Measurements from ENCODE around the gene COL25A1. TPM values are rescaled to one million over a fixed set of nuclear protein-coding genes. Genes with fewer than 3 reads are reported as not detected.
"Not testable (repeated sequence)": the region's sequence is repeated elsewhere in the genome, so short reads cannot be mapped to it uniquely, and the experiment has no call there.

The COL25A1 gene
- total RNA-seq, 2 donors from 2014 or later = 4.0 to 6.2 TPM

DNA sequence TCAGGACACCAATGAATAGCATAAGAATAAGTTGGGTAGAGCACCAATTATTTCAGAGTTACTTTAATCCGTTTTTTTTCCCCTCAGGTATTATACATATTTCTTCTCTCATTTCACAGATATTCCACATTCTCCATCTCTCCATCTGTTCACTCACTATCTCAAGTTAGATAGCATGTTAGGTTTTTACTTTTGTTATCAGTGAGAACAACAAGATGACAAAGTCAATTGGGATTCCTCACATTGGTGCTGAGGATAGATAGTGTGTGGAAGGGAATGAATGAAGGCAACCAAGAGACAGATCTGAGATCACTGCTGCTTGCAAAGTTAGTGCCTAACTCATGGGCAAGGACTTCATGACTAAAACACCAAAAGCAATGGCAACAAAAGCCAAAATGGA lies 427.7 kb downstream of the COL25A1 start:
- no peaks in the 10 kb centered on the region for H3K36me3 Mint-ChIP-seq (ENCODE audit: low read depth)
- Histone ChIP-seq H3K9me3 (ENCODE audit: control insufficient read depth, low read length) (no peaks in the 10 kb centered on the region), H3K4me3 (ENCODE audit: low read length) (no peak overlapping the region), H3K36me3 (ENCODE audit: control insufficient read depth, insufficient read depth, low read length) (no peaks in the 10 kb centered on the region), H3K27ac (ENCODE audit: low read depth, low read length) (no peak overlapping the region), H3K9ac (ENCODE audit: extremely low read depth, low read length, poor library complexity, severe bottlenecking) (no peak overlapping the region), H3K4me1 (ENCODE audit: control insufficient read depth, insufficient read depth, low read length) (peaks cover 5% of the 10 kb centered on the region), H3K27me3 (ENCODE audit: control insufficient read depth, insufficient read depth, low read length, poor library complexity, severe bottlenecking) (no peaks in the 10 kb centered on the region)
- WGBS, 2 experiments (ENCODE audit: insufficient coverage in 1 of 2, insufficient read length in 1 of 2) = 44% methylated on average over 1 of the region's 1 CpG; no CpG with 5 or more reads in 1 of the 2 experiments
- H3K9me3 Mint-ChIP-seq = no peaks in the 10 kb centered on the region
- DNase-seq = no peak
- no peak overlapping the region for H3K4me3 Mint-ChIP-seq
- no peak overlapping the region for H3K27ac Mint-ChIP-seq
- H3K4me1 Mint-ChIP-seq = peaks cover 27% of the 10 kb centered on the region
- H3K27me3 Mint-ChIP-seq (ENCODE audit: insufficient read depth) = no peaks in the 10 kb centered on the region
- TF ChIP-seq, protein P1, sequence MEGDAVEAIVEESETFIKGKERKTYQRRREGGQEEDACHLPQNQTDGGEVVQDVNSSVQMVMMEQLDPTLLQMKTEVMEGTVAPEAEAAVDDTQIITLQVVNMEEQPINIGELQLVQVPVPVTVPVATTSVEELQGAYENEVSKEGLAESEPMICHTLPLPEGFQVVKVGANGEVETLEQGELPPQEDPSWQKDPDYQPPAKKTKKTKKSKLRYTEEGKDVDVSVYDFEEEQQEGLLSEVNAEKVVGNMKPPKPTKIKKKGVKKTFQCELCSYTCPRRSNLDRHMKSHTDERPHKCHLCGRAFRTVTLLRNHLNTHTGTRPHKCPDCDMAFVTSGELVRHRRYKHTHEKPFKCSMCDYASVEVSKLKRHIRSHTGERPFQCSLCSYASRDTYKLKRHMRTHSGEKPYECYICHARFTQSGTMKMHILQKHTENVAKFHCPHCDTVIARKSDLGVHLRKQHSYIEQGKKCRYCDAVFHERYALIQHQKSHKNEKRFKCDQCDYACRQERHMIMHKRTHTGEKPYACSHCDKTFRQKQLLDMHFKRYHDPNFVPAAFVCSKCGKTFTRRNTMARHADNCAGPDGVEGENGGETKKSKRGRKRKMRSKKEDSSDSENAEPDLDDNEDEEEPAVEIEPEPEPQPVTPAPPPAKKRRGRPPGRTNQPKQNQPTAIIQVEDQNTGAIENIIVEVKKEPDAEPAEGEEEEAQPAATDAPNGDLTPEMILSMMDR (conservative IDR thresholded peaks at IDR 0.05) = no peak

DNA sequence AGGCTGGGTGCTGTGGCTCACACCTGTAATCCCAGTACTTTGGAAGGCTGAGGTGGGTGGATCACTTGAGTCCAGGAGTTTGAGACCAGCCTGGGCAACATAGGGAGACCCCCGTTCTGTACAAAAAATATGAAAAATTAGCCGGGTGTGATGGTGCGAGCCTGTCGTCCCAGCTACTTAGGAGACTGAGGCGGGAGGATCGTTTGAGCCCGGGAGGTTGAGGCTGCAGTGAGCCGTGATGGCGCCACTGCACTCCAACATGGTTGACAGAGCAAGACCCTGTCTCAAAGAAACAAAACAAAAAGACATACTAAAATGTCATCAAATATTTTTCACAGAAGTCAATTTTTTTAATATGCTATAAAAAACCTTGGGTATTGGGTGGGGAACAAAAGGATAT lies 432.5 kb downstream of the COL25A1 start:
- H3K36me3 Mint-ChIP-seq (ENCODE audit: low read depth); H3K4me3 ChIP-seq (ENCODE audit: low read length); H3K9me3 Mint-ChIP-seq; H3K9me3 ChIP-seq (ENCODE audit: control insufficient read depth, low read length); DNase-seq; H3K27me3 Mint-ChIP-seq (ENCODE audit: insufficient read depth); H3K9ac ChIP-seq (ENCODE audit: extremely low read depth, low read length, poor library complexity, severe bottlenecking); H3K27ac ChIP-seq (ENCODE audit: low read depth, low read length); H3K4me3 Mint-ChIP-seq; H3K27ac Mint-ChIP-seq; H3K36me3 ChIP-seq (ENCODE audit: control insufficient read depth, insufficient read depth, low read length); H3K27me3 ChIP-seq (ENCODE audit: control insufficient read depth, insufficient read depth, low read length, poor library complexity, severe bottlenecking); H3K4me1 ChIP-seq (ENCODE audit: control insufficient read depth, insufficient read depth, low read length); H3K4me1 Mint-ChIP-seq: not testable (repeated sequence)
- WGBS, 2 experiments (ENCODE audit: insufficient coverage in 1 of 2, insufficient read length in 1 of 2) = 90 to 95% methylated on average over 7 to 9 of the region's 9 CpGs

DNA sequence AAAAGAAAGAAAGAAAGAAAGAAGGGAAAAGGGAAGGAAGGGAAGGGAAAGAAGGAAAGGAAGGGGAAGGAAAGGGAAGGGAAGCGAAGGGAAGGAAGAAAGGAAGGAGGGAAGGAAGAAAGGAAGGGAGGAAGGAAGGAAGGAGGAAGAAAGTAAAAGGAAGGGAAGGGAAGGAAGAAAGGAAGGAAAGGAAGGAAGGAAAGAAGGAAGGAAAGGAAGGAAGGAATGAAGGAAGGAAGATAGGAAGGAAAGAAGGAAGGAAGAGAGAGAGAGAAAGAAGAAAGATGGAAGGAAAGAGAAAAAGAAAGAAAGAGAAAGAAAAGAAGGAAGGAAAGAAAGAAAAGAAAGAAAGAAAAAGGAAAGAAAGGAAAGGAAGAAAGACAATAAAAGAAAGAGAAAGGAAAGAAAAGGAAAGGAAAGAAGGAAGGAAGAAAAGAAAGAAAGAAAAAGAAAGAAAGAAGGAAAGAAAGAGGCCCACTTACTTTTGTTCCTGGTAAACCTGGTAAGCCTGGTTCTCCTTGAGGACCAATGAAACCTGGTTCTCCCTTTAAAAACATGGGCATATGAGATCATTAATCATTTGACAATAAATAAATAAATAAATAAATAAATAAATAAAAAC lies 433.7 kb downstream of the COL25A1 start:
- Mint-ChIP-seq H3K36me3 (ENCODE audit: low read depth) (no peaks in the 10 kb centered on the region), H3K4me1 (peaks cover 3% of the 10 kb centered on the region), H3K27ac (no peak overlapping the region), H3K4me3 (no peak overlapping the region), H3K27me3 (ENCODE audit: insufficient read depth) (no peaks in the 10 kb centered on the region), H3K9me3 (no peaks in the 10 kb centered on the region)
- 91 to 95% methylated on average over 1 of the region's 1 CpG for WGBS, 2 experiments (ENCODE audit: insufficient coverage in 1 of 2, insufficient read length in 1 of 2)
- Histone ChIP-seq H3K27me3 (ENCODE audit: control insufficient read depth, insufficient read depth, low read length, poor library complexity, severe bottlenecking) (no peaks in the 10 kb centered on the region), H3K9me3 (ENCODE audit: control insufficient read depth, low read length) (no peaks in the 10 kb centered on the region), H3K36me3 (ENCODE audit: control insufficient read depth, insufficient read depth, low read length) (no peaks in the 10 kb centered on the region), H3K4me3 (ENCODE audit: low read length) (no peak overlapping the region), H3K9ac (ENCODE audit: extremely low read depth, low read length, poor library complexity, severe bottlenecking) (no peak overlapping the region), H3K27ac (ENCODE audit: low read depth, low read length) (no peak overlapping the region), H3K4me1 (ENCODE audit: control insufficient read depth, insufficient read depth, low read length) (no peaks in the 10 kb centered on the region)
- DNase-seq = no peak
- TF ChIP-seq, protein P1 (conservative IDR thresholded peaks at IDR 0.05) = no peak

DNA sequence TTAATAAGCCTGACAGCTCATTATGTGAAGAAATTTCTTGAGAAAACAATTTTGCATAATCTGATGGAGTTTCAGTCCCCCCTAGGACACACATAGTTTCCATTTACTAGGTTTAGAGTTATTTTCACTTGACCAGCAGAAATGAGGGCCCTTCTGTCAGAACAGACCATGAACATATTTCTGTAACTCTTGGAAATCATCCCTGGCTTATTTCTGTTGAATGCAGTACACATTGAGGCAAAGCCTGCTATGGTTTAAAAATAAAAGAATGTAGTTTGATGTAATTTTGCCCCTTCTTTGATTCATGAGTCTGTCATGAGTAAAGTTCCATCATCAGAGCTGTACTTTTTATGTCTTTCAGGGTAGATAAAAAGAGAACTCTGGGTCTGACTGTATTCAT lies 435.0 kb downstream of the COL25A1 start:
- Mint-ChIP-seq H3K36me3 (ENCODE audit: low read depth) (no peaks in the 10 kb centered on the region), H3K4me3 (no peak overlapping the region), H3K9me3 (no peaks in the 10 kb centered on the region), H3K27ac (no peak overlapping the region), H3K27me3 (ENCODE audit: insufficient read depth) (no peaks in the 10 kb centered on the region), H3K4me1 (peaks cover 3% of the 10 kb centered on the region)
- no peak overlapping the region for H3K4me3 ChIP-seq (ENCODE audit: low read length)
- TF ChIP-seq, protein P1 (conservative IDR thresholded peaks at IDR 0.05) = no peak
- no peaks in the 10 kb centered on the region for H3K4me1 ChIP-seq (ENCODE audit: control insufficient read depth, insufficient read depth, low read length)
- no peak for DNase-seq
- H3K27ac ChIP-seq (ENCODE audit: low read depth, low read length) = no peak overlapping the region
- no peaks in the 10 kb centered on the region for H3K27me3 ChIP-seq (ENCODE audit: control insufficient read depth, insufficient read depth, low read length, poor library complexity, severe bottlenecking)
- no peak overlapping the region for H3K9ac ChIP-seq (ENCODE audit: extremely low read depth, low read length, poor library complexity, severe bottlenecking)
- no peaks in the 10 kb centered on the region for H3K36me3 ChIP-seq (ENCODE audit: control insufficient read depth, insufficient read depth, low read length)
- no peaks in the 10 kb centered on the region for H3K9me3 ChIP-seq (ENCODE audit: control insufficient read depth, low read length)

Measured in endodermal cell (in vitro differentiated cells).